ENCODE results near the gene MLX.
"Not testable (repeated sequence)": the region's sequence is repeated elsewhere in the genome, so short reads cannot be mapped to it uniquely, and the experiment has no call there.

MLX gene

DNA sequence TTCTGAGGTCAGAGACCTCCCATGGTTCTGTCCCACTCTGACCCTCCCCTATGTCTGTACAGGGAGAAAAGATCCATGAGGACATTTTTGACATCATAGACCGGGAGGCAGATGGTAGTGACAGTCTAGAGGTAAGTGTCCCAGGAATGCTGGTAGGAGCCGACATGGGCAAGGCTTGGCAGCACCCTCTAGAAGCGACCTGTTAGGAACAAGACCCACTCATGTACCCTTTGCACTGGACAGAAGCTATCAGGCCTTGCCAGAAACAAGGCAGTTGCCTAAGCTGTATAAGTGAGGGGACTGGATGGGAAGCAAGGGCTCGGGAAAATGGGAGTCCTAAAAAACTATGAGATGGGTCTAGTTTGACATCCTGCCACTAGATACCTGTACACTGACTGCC lies 45.1 kb downstream of the MLX start:
- H3K27me3 ChIP-seq (ENCODE audit: low read depth, low read length), result no peaks in the 10 kb centered on the region
- H3K4me2 ChIP-seq (ENCODE audit: low read length), result no peak overlapping the region
- no peak overlapping the region for H2AFZ ChIP-seq (ENCODE audit: low read depth, low read length)
- peaks cover 20% of the 10 kb centered on the region for H3K36me3 ChIP-seq (replicated peaks; ENCODE audit: low read depth, low read length)
- no peak overlapping the region for H3K9ac ChIP-seq (ENCODE audit: low read length)
- peaks cover 6% of the 10 kb centered on the region; the same call in 1 of the 2 replicates for H4K20me1 ChIP-seq (ENCODE audit: insufficient read depth, low read length)
- TF ChIP-seq, protein P1, sequence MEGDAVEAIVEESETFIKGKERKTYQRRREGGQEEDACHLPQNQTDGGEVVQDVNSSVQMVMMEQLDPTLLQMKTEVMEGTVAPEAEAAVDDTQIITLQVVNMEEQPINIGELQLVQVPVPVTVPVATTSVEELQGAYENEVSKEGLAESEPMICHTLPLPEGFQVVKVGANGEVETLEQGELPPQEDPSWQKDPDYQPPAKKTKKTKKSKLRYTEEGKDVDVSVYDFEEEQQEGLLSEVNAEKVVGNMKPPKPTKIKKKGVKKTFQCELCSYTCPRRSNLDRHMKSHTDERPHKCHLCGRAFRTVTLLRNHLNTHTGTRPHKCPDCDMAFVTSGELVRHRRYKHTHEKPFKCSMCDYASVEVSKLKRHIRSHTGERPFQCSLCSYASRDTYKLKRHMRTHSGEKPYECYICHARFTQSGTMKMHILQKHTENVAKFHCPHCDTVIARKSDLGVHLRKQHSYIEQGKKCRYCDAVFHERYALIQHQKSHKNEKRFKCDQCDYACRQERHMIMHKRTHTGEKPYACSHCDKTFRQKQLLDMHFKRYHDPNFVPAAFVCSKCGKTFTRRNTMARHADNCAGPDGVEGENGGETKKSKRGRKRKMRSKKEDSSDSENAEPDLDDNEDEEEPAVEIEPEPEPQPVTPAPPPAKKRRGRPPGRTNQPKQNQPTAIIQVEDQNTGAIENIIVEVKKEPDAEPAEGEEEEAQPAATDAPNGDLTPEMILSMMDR (IDR thresholded peaks at IDR 0.05; ENCODE audit: low read depth, low read length), result no peak
- no peak for TF ChIP-seq EZH2phosphoT487 (IDR thresholded peaks at IDR 0.05; ENCODE audit: low read depth)
- no peak overlapping the region for H3K4me3 ChIP-seq (ENCODE audit: low read length)
- peaks cover 30% of the 10 kb centered on the region for H3K79me2 ChIP-seq (ENCODE audit: low read length)
- peaks cover 11% of the 10 kb centered on the region for H3K4me1 ChIP-seq (ENCODE audit: low read length)
- no peak overlapping the region for H3K27ac ChIP-seq (ENCODE audit: low read length)
- no peaks in the 10 kb centered on the region for H3K9me3 ChIP-seq (ENCODE audit: insufficient read depth, low read length)

DNA sequence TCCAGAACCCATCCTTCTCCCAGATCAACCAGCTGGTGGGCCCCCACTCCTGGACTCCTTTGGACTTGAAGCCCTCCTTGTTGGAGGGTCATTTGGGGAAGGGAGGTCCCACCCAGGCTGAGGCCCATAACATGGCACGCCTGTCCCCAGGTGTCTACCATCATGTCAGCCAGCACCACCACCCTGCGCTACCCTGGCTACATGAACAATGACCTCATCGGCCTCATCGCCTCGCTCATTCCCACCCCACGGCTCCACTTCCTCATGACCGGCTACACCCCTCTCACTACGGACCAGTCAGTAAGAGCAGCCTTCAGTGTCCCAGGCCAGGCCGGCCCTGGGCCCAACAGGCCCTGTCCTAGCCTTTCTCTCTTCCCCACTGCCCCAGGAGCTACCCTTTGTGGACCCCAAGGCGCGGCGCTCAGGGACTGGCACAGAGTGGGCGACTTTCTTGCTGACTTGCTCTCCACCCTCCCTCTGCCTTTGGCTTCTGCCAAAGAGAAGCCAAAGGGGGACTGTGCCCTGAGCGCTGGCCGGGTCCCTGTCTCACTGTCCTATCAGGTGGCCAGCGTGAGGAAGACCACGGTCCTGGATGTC lies 46.9 kb downstream of the MLX start:
- Histone ChIP-seq H3K36me3 (replicated peaks; ENCODE audit: low read depth, low read length) (peaks cover 20% of the 10 kb centered on the region), H3K9ac (ENCODE audit: low read length) (no peak overlapping the region), H2AFZ (ENCODE audit: low read depth, low read length) (no peak overlapping the region), H3K27me3 (ENCODE audit: low read depth, low read length) (no peaks in the 10 kb centered on the region), H3K4me1 (ENCODE audit: low read length) (peaks cover 15% of the 10 kb centered on the region), H3K4me2 (ENCODE audit: low read length) (no peak overlapping the region), H3K4me3 (ENCODE audit: low read length) (no peak overlapping the region), H3K27ac (ENCODE audit: low read length) (no peak overlapping the region), H3K9me3 (ENCODE audit: insufficient read depth, low read length) (no peaks in the 10 kb centered on the region), H4K20me1 (ENCODE audit: insufficient read depth, low read length) (no peaks in the 10 kb centered on the region), H3K79me2 (ENCODE audit: low read length) (peaks cover 13% of the 10 kb centered on the region)
- TF ChIP-seq, protein P1 (IDR thresholded peaks at IDR 0.05; ENCODE audit: low read depth, low read length), result no peak
- TF ChIP-seq EZH2phosphoT487 (IDR thresholded peaks at IDR 0.05; ENCODE audit: low read depth), result no peak

DNA sequence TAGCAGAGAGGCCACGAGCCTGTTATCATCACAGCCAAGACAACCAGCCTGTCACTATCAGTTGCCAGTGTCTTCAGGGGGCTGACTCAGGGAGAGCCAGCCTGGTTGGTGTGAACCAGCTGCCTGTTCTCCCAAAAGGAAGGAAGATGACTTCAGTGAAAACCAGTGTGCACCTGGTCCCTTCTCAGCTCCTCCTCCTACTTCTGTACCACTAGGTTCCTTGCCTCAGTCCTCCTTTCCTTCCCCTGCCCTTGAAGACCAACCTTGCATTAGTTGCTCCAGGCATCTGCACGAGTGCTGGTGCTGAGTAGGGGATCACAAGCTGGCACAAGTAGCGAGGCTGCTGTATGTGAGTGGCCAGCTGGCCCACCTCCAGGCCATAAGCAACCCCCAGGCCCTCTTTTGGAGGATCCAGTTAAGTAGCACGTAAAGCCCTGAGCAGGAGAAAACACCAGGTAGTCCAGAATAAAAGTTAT lies 51.1 kb downstream of the MLX start:
- Histone ChIP-seq H3K4me3 (ENCODE audit: low read length) (no peak overlapping the region), H3K27ac (ENCODE audit: low read length) (peak overlapping the region; percentile 62), H3K9me3 (ENCODE audit: insufficient read depth, low read length) (no peaks in the 10 kb centered on the region), H3K36me3 (replicated peaks; ENCODE audit: low read depth, low read length) (peaks cover 10% of the 10 kb centered on the region), H3K4me1 (ENCODE audit: low read length) (peaks cover 23% of the 10 kb centered on the region), H3K27me3 (ENCODE audit: low read depth, low read length) (no peaks in the 10 kb centered on the region), H3K9ac (ENCODE audit: low read length) (no peak overlapping the region), H3K4me2 (ENCODE audit: low read length) (no peak overlapping the region), H4K20me1 (ENCODE audit: insufficient read depth, low read length) (no peaks in the 10 kb centered on the region), H2AFZ (ENCODE audit: low read depth, low read length) (no peak overlapping the region), H3K79me2 (ENCODE audit: low read length) (no peaks in the 10 kb centered on the region)
- no peak for TF ChIP-seq EZH2phosphoT487 (IDR thresholded peaks at IDR 0.05; ENCODE audit: low read depth)
- TF ChIP-seq, protein P1 (IDR thresholded peaks at IDR 0.05; ENCODE audit: low read depth, low read length), result no peak

DNA sequence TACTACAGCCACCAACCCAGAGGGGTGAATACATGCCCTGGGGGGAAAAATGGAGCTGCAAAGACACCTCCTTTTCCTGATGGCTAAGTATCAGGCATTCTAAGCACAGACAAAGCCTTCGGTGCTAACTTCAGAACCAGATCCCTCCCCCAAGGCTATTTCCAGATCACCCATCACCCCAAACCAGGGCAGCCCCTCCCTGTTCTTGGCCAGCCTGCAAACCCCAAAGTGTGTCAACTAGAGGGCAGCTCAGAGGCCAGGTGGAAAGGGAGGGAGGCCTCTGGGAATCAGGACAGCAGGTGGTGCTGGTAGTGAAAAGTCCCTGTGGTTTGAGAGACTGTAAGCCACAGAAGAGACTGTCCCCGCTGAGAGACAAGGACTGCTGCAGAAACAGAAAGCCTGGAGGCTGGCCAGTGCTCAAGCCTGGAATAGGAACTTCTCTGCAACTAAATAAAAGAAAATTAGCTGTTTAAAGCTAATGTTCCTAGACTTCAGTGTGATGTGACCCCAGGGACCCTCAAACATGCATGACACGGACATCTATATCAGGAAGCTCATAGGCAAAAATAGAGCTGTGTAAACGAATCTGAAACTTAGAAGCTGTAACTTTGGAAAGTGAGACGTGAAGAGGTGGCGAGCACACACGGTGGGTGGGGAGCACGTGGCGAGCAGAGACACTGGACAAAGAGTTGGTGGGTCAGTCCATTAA lies 51.7 kb downstream of the MLX start:
- TF ChIP-seq, protein P1 (IDR thresholded peaks at IDR 0.05; ENCODE audit: low read depth, low read length), result peak; percentile 49
- no peak for TF ChIP-seq EZH2phosphoT487 (IDR thresholded peaks at IDR 0.05; ENCODE audit: low read depth)
- H3K4me2 ChIP-seq (ENCODE audit: low read length), result peak overlapping the region; percentile 56

DNA sequence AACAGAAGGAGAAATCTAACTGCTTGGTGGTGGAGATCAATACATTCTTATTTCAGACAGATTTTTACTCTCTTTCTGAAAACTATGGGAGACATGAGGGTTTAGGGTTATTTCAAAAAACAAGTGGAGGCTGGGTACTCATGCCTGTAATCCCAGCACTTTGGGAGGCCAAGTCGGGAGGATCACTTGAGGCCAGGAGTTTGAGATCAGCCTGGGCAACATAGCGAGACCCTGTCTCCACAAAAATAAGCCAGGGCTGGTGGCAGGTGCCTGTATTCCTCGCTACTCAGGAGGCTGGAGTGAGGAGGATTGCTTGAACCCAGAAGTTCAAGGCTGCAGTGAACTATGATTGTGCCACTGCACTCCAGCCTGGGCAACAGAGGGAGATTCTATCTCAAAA lies 55.1 kb downstream of the MLX start:
- H3K4me1 ChIP-seq (ENCODE audit: low read length), result peaks cover 23% of the 10 kb centered on the region
- not testable (repeated sequence) for H3K36me3 ChIP-seq (replicated peaks; ENCODE audit: low read depth, low read length); H3K4me2 ChIP-seq (ENCODE audit: low read length); H2AFZ ChIP-seq (ENCODE audit: low read depth, low read length); H3K27me3 ChIP-seq (ENCODE audit: low read depth, low read length); H3K9ac ChIP-seq (ENCODE audit: low read length); H3K79me2 ChIP-seq (ENCODE audit: low read length); H4K20me1 ChIP-seq (ENCODE audit: insufficient read depth, low read length); H3K4me3 ChIP-seq (ENCODE audit: low read length); H3K9me3 ChIP-seq (ENCODE audit: insufficient read depth, low read length); H3K27ac ChIP-seq (ENCODE audit: low read length)

More for the DNA sequence above, 51.7 kb downstream of the MLX start:
- no peaks in the 10 kb centered on the region for H3K79me2 ChIP-seq (ENCODE audit: low read length)
- H3K36me3 ChIP-seq (replicated peaks; ENCODE audit: low read depth, low read length), result peaks cover 10% of the 10 kb centered on the region
- no peaks in the 10 kb centered on the region for H3K9me3 ChIP-seq (ENCODE audit: insufficient read depth, low read length)
- H3K27ac ChIP-seq (ENCODE audit: low read length), result peak overlapping the region; percentile 62
- H3K4me1 ChIP-seq (ENCODE audit: low read length), result peaks cover 23% of the 10 kb centered on the region
- peak overlapping the region; percentile 41; the same call in 1 of the 2 replicates for H3K9ac ChIP-seq (ENCODE audit: low read length)
- no peaks in the 10 kb centered on the region for H3K27me3 ChIP-seq (ENCODE audit: low read depth, low read length)
- H4K20me1 ChIP-seq (ENCODE audit: insufficient read depth, low read length), result no peaks in the 10 kb centered on the region
- peak overlapping the region; percentile 30 for H3K4me3 ChIP-seq (ENCODE audit: low read length)
- H2AFZ ChIP-seq (ENCODE audit: low read depth, low read length), result peak overlapping the region; percentile 47; the same call in 1 of the 2 replicates
